GM12872 (cell line): ENCODE results near the gene CD151.

ENCODE experiments used
- TF ChIP-seq, protein P1 (sequence below): IDR thresholded peaks from 3 replicates; pipeline ENCODE4 v1.5.1; 2011; ENCODE audit warnings: low read depth, mild to moderate bottlenecking, low read length, moderate library complexity; ENCODE audit not compliant: insufficient read depth

CD151 gene

DNA sequence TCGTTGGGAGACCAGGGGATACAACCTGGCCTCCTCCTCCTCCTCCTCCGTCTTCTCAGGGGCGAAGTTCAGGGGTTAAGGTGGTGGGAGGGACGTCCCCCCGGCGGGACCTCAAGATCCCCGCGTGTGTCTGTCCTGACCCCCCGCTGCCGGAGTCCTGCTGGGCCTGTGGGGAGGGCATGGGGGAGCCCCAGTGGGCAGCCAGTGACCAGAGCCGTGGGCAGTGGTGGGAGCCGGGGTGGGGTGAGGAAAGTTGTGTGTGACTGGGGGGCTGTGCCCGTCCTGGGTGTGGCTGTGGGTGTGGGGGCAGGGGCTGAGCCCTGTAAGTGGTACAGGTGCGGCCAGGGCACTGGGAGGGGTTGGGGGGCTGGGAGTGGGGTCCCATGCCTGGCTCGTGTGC lies 20.0 kb downstream of the CD151 start:
- TF ChIP-seq, protein P1, sequence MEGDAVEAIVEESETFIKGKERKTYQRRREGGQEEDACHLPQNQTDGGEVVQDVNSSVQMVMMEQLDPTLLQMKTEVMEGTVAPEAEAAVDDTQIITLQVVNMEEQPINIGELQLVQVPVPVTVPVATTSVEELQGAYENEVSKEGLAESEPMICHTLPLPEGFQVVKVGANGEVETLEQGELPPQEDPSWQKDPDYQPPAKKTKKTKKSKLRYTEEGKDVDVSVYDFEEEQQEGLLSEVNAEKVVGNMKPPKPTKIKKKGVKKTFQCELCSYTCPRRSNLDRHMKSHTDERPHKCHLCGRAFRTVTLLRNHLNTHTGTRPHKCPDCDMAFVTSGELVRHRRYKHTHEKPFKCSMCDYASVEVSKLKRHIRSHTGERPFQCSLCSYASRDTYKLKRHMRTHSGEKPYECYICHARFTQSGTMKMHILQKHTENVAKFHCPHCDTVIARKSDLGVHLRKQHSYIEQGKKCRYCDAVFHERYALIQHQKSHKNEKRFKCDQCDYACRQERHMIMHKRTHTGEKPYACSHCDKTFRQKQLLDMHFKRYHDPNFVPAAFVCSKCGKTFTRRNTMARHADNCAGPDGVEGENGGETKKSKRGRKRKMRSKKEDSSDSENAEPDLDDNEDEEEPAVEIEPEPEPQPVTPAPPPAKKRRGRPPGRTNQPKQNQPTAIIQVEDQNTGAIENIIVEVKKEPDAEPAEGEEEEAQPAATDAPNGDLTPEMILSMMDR, result no peak

DNA sequence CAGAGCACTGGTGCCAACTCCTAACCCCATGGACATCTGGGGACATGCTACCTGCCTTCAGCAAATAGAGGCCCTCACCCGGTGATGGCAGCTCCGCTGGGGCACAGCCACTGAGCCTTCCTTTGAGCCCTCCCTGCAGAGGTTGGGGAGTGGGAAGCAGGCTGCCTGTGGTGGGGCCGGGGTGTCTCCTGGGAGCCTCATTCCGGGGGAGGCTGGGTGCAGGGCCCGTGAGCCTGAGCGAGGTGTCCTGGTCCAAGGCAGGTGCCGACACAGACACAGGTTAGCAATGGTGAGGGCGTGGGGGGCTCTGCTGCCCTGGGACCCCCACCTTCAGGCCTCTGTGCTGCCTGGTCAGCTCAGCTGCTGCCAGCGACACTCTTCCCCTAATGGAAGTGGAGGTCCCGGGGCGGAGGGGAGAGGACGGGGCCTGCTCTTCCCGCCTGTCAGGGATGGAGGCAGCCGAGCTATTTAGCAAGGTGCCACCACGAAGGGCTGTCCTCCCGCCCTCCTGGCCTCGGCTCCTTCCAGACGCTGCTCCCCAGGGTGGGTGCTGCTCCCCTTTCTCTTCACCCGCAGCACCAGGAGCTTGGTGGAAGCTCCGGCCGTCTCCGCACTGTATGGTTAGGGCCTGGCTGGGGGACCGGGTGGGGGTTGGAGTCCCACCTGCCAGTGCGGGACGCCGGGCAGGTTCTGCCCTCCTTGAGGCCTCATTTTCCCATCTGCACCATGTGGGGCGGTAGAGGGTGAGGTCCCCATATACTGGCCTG lies 21.1 kb downstream of the CD151 start:
- TF ChIP-seq, protein P1, result no peak

DNA sequence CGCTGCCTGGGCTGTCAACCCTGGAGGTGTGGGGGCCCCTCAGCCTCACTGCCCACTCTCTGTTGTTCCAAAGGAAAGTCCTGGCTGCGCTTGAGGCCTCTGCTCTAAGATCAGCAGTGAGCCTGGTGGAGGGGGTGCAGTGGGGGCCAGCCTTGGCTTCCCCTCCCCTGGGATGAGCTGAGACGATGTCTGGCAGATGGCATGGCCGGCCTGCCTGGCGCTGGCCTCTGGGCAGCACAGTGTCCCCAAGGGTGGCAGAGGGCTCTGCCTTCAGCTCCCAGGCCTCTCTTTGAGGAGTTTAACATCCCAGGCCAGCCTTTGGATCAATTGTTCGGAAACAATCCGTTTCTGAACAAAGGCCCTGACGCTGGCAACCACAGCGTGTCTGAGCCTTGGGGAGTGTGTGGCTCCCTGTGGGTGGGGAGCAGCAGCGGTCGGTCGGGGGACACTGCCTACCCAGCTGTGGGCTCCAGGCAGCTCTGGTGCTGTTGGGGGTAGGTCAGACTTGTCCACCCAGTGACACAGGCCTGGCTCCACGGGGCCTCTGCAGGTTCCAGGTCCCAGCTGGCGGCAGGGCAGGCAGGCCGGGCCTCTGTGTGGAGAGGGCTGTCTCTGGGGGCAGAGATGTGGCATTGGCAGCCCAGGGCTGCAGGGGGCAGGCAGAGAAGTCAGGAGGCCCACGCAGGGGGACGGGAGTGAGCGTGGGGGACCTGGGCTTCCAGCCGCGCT lies 22.0 kb downstream of the CD151 start:
- TF ChIP-seq, protein P1, result no peak

DNA sequence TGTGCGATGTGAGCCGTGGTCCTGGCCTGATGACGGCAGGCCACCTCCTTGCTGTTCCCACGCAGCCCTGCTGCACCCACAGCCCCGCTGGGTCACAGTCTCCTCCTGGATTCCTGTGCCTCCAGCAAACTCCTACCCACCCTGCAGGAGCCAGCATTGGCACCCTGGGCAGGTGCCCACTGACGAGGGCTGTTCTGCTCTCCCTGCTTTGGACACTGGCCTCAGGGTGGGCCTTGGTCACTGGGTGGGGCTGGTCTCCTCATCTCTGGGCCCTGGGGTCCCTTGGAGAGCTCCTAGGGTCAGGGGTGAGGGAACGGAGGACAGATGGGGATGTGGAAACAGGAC lies 22.6 kb downstream of the CD151 start:
- TF ChIP-seq, protein P1, result no peak

DNA sequence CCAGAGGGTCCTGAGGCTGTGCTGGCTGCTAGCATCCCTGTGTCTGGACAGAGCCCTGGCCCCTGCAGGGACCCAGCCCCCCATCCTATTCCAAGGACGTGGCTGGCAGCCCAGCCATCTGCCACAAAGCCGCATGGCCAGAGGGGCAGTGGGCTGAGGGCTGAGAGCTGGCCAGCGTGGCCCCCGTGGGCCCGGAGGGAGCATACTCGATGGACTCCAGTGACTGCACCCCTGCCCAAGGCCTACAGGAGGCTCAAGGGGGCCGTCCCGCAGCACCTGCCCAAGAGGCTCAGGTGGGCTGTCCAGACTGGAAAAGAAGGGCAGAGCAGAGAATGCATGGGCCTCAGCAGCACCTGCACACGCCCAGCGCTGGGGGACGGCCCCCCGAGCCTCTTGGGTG lies 23.0 kb downstream of the CD151 start:
- TF ChIP-seq, protein P1, result no peak

DNA sequence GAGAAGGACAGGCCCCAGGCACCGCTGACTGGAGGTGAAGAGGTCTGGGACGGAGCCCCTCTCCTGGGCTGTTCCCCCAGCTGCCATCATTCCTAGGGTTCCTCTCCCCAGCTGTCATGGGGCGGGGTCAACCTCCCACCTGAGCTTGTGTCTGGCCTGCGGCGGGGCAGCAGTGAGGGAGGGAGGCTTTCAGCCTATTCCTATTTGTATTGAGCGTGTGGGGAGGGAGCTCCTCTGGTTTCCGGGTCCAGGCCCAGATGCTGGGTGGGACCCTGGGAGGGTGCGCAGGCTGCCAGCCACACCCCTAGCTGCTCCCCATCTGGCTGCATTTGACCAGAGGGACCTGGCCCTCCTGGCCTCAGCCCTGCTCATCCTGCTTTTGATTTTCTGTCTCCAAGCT lies 23.6 kb downstream of the CD151 start:
- TF ChIP-seq, protein P1, result no peak

DNA sequence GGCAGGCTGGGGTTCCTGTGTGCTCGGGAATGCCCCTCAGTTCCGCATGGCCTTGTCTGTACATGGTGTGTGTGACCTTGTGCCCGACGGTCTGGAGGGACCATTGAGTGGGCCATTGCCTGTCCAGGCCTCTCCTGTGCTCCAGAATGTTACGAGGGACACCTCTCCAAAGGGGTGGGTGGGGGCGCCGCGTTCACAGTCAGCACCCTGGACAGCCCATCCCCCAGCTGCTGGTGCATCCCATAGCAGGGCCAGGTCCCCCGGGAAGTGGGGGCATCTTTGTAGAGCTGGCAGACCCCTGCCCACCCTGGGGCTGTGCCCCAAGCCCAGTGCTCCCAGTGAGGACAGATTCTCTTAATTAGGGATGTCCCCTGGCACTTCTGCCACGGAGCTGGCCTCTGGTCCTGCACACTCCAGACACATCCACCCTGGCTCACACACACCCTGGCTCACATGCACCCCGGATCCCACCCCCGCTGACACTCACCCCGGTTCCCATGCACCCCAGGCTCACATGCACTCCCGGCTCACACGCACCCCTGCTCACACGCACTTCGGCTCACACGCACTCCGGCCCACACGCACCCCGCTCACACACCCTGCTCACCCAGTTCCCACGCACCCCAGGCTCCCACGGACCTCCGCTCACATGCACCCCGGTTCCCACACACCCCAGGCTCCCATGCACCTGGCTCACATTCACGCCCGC lies 25.5 kb downstream of the CD151 start:
- TF ChIP-seq, protein P1, result no peak
